ENCODE results near the gene PPP1R14B.

Gene PPP1R14B

DNA sequence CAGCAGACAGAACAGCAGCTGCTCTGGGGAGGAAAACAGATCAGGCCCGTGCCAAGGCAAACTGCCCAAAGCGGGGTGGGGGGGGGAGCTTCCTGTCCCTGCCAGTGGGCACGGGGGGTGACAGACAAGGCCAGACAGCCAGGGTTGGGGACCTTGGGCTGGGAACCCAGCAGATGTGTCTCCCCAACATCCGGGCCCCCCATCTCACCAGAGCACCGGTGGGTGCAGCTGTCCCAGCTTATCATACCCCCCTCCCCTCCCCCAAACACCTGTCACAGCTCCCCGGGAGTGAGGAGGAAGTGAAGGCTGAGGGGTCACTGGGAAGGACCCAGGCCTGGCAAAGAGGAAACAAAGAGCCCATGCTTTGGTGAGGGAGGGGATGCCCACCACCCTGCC, 1.3 kb downstream of the PPP1R14B start:
- no peak for FAIRE-seq

GRCh38 chr11:64244966-64245365, 1.8 kb downstream of the PPP1R14B start:
- no peak for FAIRE-seq

DNA sequence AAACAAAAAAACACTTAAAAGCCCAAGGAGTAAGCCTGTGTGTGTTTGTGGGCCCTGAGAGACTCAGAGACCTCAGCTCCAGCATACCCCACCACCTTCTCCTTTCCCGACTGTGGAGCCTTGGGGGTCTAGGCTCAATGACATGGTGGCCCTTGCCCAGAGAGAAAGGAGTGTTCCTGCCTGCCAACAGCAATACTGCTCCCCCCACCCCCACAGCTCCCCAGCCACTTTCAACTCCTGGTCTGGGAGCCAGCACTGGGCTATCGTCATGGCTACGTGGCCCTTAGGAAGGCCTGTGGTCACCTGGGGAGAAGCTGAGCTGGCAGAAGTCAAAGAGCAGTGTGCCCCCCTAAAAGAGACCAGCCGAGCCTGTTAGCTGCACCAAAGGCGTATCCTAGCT, 2.6 kb downstream of the PPP1R14B start:
- no peak for FAIRE-seq

- no peak for FAIRE-seq
These were observed 3.4 kb downstream of the PPP1R14B start for GRCh38 chr11:64243236-64243854.

- no peak for FAIRE-seq
These were observed 5.0 kb downstream of the PPP1R14B start for GRCh38 chr11:64241491-64242374.

GRCh38 chr11:64241241-64241490, 5.6 kb downstream of the PPP1R14B start:
- FAIRE-seq: peak; percentile 97

DNA sequence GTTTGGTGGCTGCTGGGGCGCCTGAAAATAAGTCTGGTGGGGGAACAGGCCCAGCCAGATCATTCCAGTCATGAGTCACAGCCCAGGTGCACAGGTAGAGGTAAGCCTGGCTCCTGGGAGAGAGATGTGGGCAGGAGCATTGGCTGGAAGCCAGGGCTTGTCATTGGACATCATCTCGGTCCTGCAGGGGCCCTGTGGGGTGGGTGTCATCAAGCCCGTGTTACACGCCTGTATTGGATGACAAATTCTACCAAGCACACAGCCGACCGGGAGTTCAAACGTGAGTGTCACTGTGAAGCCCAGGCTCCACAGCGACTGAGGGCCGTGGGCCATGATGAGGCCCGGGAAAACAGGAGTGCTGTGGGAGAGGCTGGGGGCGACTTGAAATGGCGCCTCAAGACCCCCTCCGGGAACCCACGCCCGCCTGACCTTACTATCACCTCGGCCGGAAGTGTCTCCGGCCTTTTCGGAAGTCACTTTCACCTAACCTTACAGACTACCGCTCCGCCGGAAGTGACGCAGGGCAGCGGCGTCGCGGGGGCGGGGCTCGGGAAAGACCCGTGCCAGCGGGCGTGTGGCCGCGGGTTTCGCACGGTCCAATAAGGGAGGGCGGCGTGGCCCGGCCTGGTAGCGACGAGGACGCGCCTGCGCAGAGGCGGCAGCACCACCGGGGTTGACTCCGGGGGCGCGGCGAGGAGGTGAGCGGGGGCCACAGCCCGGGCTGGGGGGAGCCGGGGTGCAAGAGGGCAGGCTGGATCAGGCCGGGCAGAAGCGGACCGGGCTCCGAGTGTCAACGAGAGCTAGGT, 6.1 kb downstream of the PPP1R14B start, which contains the start of gene FKBP2:
TSS of gene FKBP2 (plus strand) at position 661 of the 806 bp plus-strand sequence. CDS start 1,293 bp downstream, outside the sequence.
- FAIRE-seq: peak; percentile 61

DNA sequence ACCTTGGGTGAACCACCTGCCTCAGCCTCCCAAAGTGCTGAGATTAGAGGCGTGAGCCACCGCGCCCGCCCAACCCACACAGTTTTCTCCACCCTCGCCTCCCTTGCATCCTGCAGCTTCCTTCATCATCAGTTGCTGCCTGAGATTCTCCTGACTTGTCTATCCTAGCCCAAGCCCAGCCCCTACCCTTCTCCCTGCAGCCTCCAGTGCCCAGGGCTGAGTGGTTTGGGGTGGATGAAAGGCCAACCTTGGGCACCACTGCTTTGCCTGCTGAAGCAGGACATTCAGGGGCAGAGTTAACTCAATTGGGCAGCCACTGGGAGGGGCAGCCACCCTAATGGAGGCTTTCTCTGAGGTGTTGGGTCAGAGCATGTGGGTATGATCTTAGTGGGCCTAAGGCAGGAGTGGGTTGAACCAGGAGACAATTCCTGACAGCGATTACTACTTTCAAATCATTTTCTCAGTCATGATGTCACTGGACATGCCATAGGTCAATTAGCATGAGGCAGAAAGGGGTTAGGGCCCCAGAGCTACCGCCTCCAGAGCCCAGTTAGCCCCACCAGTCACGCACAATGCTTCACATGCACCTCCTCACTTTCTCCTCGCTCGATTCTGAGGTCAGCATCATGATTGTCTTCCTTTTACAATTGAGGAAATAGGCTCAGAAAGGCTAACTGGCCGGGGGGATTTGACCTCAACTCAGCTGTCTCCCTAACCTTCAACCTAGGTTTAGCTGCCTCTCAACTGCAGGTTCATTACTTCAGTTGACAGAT, 6.9 kb downstream of the PPP1R14B start:
- no peak for FAIRE-seq

DNA sequence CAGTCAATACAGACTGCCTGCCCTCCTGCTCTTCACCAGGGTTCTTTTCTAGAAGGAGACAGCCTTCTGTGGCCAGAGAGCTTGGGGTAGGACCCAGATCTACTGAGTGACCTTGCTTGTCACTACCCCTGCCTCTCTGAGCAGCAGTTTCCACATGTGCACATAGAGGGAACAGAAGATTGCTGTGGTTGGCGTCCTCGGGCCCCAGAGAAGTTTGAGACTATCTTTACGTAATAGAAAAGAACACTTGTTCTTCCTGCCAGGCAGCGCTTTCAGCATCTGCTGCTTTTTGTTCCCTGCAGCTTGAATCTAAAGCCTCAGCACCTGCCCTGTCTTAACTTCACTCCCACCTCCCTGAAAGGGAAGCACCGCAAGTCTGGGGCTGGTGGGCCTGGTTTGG, 7.7 kb downstream of the PPP1R14B start:
- FAIRE-seq: no peak

GRCh38 chr11:64238076-64238475, 8.7 kb downstream of the PPP1R14B start:
- no peak for FAIRE-seq

DNA sequence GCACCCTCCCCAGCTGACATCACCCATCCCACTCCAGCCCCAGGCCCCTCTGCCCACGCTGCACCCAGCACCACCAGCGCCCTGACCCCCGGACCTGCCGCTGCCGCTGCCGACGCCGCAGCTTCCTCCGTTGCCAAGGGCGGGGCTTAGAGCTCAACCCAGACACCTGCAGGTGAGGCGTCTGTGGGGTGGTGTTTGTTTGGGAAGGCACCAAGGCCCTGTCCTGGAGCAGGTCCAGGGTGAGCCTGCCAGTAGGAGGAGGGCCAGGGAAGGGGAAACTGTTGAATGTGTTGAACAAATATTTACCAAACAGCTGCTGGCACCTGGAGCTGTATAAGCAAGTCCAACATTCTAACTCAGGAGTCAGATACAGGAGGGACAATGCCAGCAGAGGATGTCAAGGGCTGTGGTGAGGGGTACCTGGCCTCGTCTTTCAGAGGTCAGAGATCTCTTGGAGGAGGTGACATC, 9.2 kb downstream of the PPP1R14B start:
- FAIRE-seq: no peak

DNA sequence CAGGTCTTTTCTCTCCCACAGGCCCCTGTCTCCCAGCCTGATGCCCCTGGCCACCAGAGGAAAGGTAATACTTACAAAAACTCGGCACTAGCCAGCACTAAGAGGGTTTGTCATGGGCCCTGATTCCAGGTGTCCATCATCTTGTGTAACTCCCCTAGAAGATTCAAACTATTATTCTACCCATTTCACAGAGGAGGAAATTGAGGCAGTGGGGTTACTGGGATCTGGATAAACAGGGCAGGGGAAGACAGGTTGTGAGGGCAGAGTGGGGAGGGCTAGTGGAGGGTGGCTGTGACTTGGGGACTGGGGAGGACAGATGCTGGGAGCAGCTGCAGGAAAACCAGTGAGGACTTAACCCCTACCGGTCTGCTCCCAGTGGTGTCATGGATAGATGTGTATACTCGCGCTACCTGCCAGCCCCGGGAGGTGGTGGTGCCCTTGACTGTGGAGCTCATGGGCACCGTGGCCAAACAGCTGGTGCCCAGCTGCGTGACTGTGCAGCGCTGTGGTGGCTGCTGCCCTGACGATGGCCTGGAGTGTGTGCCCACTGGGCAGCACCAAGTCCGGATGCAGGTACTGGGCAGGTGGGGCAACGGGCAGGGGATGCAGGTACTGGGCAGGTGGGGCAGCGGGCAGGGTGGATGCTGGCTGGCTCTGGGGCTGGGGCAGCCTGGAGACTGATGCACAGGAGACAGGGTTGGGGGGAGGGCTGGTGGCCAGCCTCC, 11.1 kb downstream of the PPP1R14B start:
- FAIRE-seq: no peak

GRCh38 chr11:64234647-64235379, 11.9 kb downstream of the PPP1R14B start:
- no peak for FAIRE-seq

DNA sequence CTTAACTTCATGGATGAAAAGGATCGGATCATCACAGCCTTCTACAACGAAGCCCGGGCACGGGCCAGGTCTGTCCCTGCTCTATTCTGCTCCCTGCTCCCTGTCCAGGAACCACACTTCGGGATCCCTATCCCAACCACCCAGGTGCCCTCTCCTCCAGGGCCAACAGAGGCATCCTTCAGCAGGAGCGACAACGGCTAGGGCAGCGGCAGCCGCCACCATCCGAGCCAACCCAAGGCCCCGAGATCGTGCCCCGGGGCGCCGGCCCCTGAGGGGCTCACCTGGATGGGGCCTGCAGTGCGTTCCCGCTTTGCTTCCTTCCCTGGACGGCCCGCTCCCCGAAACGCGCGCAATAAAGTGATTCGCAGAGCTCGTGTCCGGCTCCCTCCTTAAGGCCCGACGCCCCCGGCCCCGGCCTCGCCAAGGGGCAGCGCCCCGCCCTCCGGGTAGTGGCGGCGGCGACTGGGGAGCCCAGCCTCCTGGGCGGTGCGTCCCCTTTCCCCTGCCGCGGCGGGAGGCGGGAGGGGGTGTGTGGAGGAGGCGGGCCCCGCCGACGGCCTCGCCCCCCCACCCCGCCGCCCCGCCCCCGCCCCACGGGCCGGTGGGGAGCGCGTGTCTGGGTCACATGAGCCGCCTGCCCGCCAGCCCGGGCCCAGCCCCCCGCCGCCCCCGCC, 12.7 kb downstream of the PPP1R14B start, which contains the start of gene VEGFB:
TSS of gene VEGFB (plus strand) at position 672 of the 674 bp plus-strand sequence. CDS start 250 bp downstream, outside the sequence.
- FAIRE-seq: no peak

GRCh38 chr11:64232967-64233315, 13.8 kb downstream of the PPP1R14B start:
- no peak for FAIRE-seq

DNA sequence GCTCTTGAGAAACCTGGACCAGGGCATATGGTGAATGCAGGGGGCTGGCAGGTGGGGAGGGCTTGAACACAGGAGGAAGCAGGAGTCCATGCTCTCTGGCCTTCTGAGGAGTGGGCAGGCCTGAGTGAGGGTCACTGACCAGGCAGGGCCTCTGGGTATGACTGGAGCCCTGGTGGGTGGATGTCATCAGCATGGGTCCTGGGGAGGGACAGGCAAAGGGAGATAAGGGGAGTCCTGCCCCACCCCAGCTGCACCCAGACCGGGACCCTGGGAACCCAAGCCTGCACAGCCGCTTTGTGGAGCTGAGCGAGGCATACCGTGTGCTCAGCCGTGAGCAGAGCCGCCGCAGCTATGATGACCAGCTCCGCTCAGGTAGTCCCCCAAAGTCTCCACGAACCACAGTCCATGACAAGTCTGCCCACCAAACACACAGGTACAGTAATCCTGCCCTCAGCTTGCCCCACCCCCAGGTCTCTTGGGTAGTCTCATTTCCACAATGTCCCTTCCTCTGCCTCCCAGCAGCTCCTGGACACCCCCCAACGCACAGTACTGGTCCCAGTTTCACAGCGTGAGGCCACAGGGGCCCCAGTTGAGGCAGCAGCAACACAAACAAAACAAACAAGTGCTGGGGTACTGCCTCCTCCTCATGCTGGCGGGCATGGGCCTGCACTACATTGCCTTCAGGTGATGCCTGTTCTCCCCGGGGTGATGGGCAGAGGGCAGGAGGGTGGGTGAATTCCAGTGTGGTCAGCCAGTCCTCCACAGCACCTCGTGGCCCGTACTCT, 14.4 kb downstream of the PPP1R14B start:
- FAIRE-seq: no peak

DNA sequence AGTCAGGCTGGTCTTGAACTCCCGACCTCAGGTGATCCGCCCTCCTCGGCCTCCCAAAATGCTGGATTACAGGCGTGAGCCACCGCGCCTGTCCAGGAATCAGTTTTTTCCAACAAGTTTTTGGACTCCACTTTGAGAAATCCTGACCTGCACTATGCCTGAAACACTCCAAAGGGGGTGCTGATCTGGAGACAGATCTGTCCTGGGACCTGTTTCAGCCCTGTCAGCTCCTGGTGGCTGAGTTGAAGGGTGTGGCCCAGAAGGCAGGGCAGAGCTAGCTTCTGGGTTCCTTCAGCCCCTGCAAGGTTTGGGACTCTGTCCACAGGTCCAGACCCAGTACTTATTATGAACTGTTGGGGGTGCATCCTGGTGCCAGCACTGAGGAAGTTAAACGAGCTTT, 15.2 kb downstream of the PPP1R14B start:
- no peak for FAIRE-seq

GRCh38 chr11:64230985-64231365, 15.8 kb downstream of the PPP1R14B start:
- FAIRE-seq: no peak

DNA sequence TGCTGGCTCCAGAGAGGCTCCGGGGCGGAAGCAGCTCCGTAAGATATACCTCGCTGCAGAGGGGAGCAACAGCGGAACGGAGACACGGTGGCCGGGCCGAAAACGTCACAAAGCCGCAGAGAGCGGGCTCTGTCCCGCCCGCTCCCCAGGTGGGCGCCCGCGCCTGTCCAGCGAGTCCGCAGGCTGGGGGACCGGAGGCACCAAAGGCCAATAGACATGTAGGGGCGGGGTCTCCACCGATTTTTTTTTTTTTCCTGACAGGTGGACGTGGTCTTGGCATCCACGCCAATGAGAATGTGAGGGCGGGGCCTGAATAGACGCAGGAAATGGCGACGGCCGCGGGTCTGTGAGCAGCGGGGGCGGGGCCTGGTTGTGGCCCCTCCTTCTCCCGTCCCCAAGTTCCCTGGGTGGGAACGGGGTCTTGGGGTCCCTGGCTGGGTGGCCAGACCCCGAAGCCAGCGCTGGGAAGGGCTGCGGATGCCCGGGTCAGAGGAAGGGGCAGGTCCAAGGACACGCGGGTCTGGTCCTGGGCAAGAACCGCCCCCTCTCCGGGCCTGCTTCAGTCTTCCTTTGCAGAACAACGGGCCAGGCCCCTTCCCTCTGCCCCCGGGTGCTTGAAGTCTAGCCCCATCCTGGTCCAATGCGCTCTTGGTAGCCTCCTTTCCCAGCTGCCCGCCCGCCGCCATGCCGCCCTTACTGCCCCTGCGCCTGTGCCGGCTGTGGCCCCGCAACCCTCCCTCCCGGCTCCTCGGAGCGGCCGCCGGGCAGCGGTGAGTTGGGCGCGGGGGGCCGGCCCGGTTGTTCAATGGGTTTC, 16.4 kb downstream of the PPP1R14B start, which contains the start of gene DNAJC4:
TSS of gene DNAJC4 (plus strand) at position 378 of the 814 bp plus-strand sequence. CDS start at position 685, 307 bp downstream.
- peak; percentile 94 for FAIRE-seq
